Coronary artery (tissue), 2 donors: ENCODE measurements around the gene KATNIP.

Experiments used
- DNase-seq: peaks from one replicate; pipeline ENCODE4 v3.0.0-alpha.2; 2017; ENCODE audit warnings: low spot score
- H3K27ac ChIP-seq, 2 donors: fragments of 200-600 bp; sonication (generic); one replicate each; pipeline ENCODE4 v1.5.1; 2016 to 2019
- H3K4me3 ChIP-seq: fragments of 200-600 bp; sonication (generic); 2 replicates; pipeline ENCODE4 v1.5.1; 2016; ENCODE audit warnings: mild to moderate bottlenecking, moderate library complexity
- CTCF ChIP-seq: fragments of 200-600 bp; sonication (generic); IDR thresholded peaks from one replicate; pipeline ENCODE4 v1.5.1; 2019; ENCODE audit warnings: antibody characterized with exemption

The KATNIP gene

GRCh38 chr16:27598931-27599565, 49.1 kb downstream of the KATNIP start:
- no peak for TF ChIP-seq CTCF
- no peak for DNase-seq
- Histone ChIP-seq H3K4me3 (no peak overlapping the region), H3K27ac (no peak overlapping the region)

- no peak for DNase-seq
- Histone ChIP-seq H3K4me3 (no peak overlapping the region), H3K27ac (no peak overlapping the region)
- no peak for TF ChIP-seq CTCF
Observed at GRCh38 chr16:27599606-27600005, 49.7 kb downstream of the KATNIP start.
